Measurements from ENCODE around the gene MIXL1. TPM values are rescaled to one million over a fixed set of nuclear protein-coding genes. Genes with fewer than 3 reads are reported as not detected.

The MIXL1 gene
- total RNA-seq, 1 experiment from 2014 or later, result not detected

- H3K27me3 ChIP-seq (ENCODE audit: insufficient read depth, low read depth), result no peaks in the 10 kb centered on the region
- BruUV-seq (replicated peaks), result no TSS peak
- H3K4me1 ChIP-seq (replicated peaks; ENCODE audit: insufficient read depth), result no peaks in the 10 kb centered on the region
- no peaks in the 10 kb centered on the region for H3K79me2 ChIP-seq (ENCODE audit: low read depth)
- DNase-seq, result no peak
- no peaks in the 10 kb centered on the region for H3K9me2 ChIP-seq (ENCODE audit: insufficient read depth)
- H3K27ac ChIP-seq, result no peak overlapping the region
- H4K20me1 ChIP-seq (ENCODE audit: insufficient read depth), result no peaks in the 10 kb centered on the region
- no peak overlapping the region for H3K4me3 ChIP-seq
- H3K36me3 ChIP-seq (ENCODE audit: low read depth), result no peaks in the 10 kb centered on the region
- peaks cover 5% of the 10 kb centered on the region; the same call in 1 of the 2 replicates for H3F3A ChIP-seq (ENCODE audit: insufficient read depth, low read depth)
- intact Hi-C loops (cut with micrococcal nuclease; ENCODE audit: unreplicated experiment), result no loop called here
- no peaks in the 10 kb centered on the region for H3K9me3 ChIP-seq (ENCODE audit: insufficient read depth, low read depth)
- H3K4me2 ChIP-seq, result no peak overlapping the region
- TF ChIP-seq EZH2 (IDR thresholded peaks at IDR 0.05; ENCODE audit: low read depth), result no peak
- TF ChIP-seq CTCF (conservative IDR thresholded peaks at IDR 0.05), result no peak
- CTCF ChIA-PET, result interaction anchor here (0.7 kb wide), 1 partner anchor 123 kb away, joined by 3 read pairs; no protein-coding TSS in a partner anchor
- H2AFZ ChIP-seq, result no peak overlapping the region
- POLR2A ChIA-PET (ENCODE audit: unreplicated experiment), result no interaction called here
Measured at GRCh38 chr1:226222686-226223085, 778 bp upstream of the MIXL1 start.

GRCh38 chr1:226223786-226224244, 351 bp downstream of the MIXL1 start:
- ChIA-PET CTCF (no interaction called here), POLR2A (ENCODE audit: unreplicated experiment) (no interaction called here)
- no peak overlapping the region for H3K4me3 ChIP-seq

DNA sequence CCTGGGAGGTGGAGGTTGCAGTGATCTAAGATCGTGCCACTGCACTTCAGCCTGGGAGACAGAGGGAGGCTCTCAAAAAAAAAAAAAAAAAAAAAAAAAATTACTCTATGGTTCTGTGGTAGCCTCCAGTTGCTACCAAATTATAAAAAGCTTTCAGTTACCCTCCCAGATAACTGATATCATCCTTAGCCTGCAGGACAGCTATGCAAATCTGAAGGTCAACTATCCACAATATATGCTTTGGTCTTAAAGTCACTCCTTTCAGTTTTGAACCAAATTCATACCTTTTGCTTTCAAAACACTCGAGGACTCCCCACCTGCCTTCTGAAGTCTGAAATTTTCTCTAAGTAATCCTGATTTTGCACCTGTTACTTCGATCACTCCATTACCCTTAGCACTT, 3.1 kb downstream of the MIXL1 start:
- TSS peak; percentile 12 for BruUV-seq (replicated peaks)
- Histone ChIP-seq H3K9me2 (ENCODE audit: insufficient read depth) (no peaks in the 10 kb centered on the region), H3K79me2 (ENCODE audit: low read depth) (no peaks in the 10 kb centered on the region), H3K4me2 (no peak overlapping the region), H4K20me1 (ENCODE audit: insufficient read depth) (no peaks in the 10 kb centered on the region), H3K4me1 (replicated peaks; ENCODE audit: insufficient read depth) (no peaks in the 10 kb centered on the region), H3K9me3 (ENCODE audit: insufficient read depth, low read depth) (no peaks in the 10 kb centered on the region), H3K27ac (no peak overlapping the region), H3K4me3 (no peak overlapping the region), H3K27me3 (ENCODE audit: insufficient read depth, low read depth) (no peaks in the 10 kb centered on the region), H3K36me3 (ENCODE audit: low read depth) (no peaks in the 10 kb centered on the region), H2AFZ (no peak overlapping the region), H3F3A (ENCODE audit: insufficient read depth, low read depth) (peaks cover 5% of the 10 kb centered on the region)
- intact Hi-C loops (cut with micrococcal nuclease; ENCODE audit: unreplicated experiment), result no loop called here
- POLR2A ChIA-PET (ENCODE audit: unreplicated experiment), result no interaction called here
- CTCF ChIA-PET, result no interaction called here
- DNase-seq, result no peak
- TF ChIP-seq EZH2 (IDR thresholded peaks at IDR 0.05; ENCODE audit: low read depth), result no peak
- no peak for TF ChIP-seq CTCF (conservative IDR thresholded peaks at IDR 0.05)

More at GRCh38 chr1:226223786-226224244, 351 bp downstream of the MIXL1 start:
- no peak for TF ChIP-seq CTCF (conservative IDR thresholded peaks at IDR 0.05)
- no peak for TF ChIP-seq EZH2 (IDR thresholded peaks at IDR 0.05; ENCODE audit: low read depth)
- Histone ChIP-seq H3K9me2 (ENCODE audit: insufficient read depth) (no peaks in the 10 kb centered on the region), H3K4me2 (no peak overlapping the region), H3K9me3 (ENCODE audit: insufficient read depth, low read depth) (no peaks in the 10 kb centered on the region), H2AFZ (no peak overlapping the region), H3K27ac (no peak overlapping the region), H3F3A (ENCODE audit: insufficient read depth, low read depth) (peaks cover 5% of the 10 kb centered on the region; the same call in 1 of the 2 replicates), H3K27me3 (ENCODE audit: insufficient read depth, low read depth) (no peaks in the 10 kb centered on the region), H3K79me2 (ENCODE audit: low read depth) (no peaks in the 10 kb centered on the region), H3K4me1 (replicated peaks; ENCODE audit: insufficient read depth) (no peaks in the 10 kb centered on the region), H3K36me3 (ENCODE audit: low read depth) (no peaks in the 10 kb centered on the region), H4K20me1 (ENCODE audit: insufficient read depth) (no peaks in the 10 kb centered on the region)
- no peak for DNase-seq
- no TSS peak for BruUV-seq (replicated peaks)
- intact Hi-C loops (cut with micrococcal nuclease; ENCODE audit: unreplicated experiment), result no loop called here

All from PC-9 (cell line).